ENCODE data around the gene CLK2. TPM values are rescaled to one million over a fixed set of nuclear protein-coding genes. Genes with fewer than 3 reads are reported as not detected.
"Not testable (repeated sequence)": the region's sequence is repeated elsewhere in the genome, so short reads cannot be mapped to it uniquely, and the experiment has no call there.

Gene CLK2
- total RNA-seq, 2 donors from 2014 or later, result 31.2 to 32.3 TPM

- intact Hi-C loops (cut with DNase I), result loop anchor here in 1 of 2 donors (5.0 kb wide), 1 partner anchor 71 kb away; the partner anchor contains the start of gene RUSC1
- DNase-seq (ENCODE audit: low spot score), result no peak
Measured at GRCh38 chr1:155251566-155251965, 21.7 kb downstream of the CLK2 start.

- intact Hi-C loops (cut with DNase I), result loop anchor here (1.0 to 5.0 kb wide), 2 partner anchors 48 to 71 kb away; partner anchors contain the start of gene RUSC1 (in 1 of the 2)
- DNase-seq (ENCODE audit: low spot score), result peak; percentile 98
Measured at GRCh38 chr1:155250633-155251449, 22.5 kb downstream of the CLK2 start.

- DNase-seq (ENCODE audit: low spot score), result no peak
- intact Hi-C loops (cut with DNase I), result loop anchor here (1.0 to 5.0 kb wide), 2 partner anchors 49 to 72 kb away; partner anchors contain the start of gene RUSC1 (in 1 of the 2)
Measured at GRCh38 chr1:155250246-155250632, 23.1 kb downstream of the CLK2 start.

- DNase-seq (ENCODE audit: low spot score), result no peak
- intact Hi-C loops (cut with DNase I), result no loop called here
Measured at GRCh38 chr1:155247667-155248553, 25.4 kb downstream of the CLK2 start.

- DNase-seq (ENCODE audit: low spot score); intact Hi-C loops (cut with DNase I): not testable (repeated sequence)
Measured at GRCh38 chr1:155246796-155247195, 26.5 kb downstream of the CLK2 start.

- intact Hi-C loops (cut with DNase I), result no loop called here
- DNase-seq (ENCODE audit: low spot score), result no peak
Measured at GRCh38 chr1:155245163-155245524, 28.2 kb downstream of the CLK2 start.

- intact Hi-C loops (cut with DNase I), result no loop called here
- DNase-seq (ENCODE audit: low spot score), result peak; percentile 99
Measured at GRCh38 chr1:155244368-155245162, 28.7 kb downstream of the CLK2 start.

- DNase-seq (ENCODE audit: low spot score), result no peak
- intact Hi-C loops (cut with DNase I), result no loop called here
Measured at GRCh38 chr1:155242805-155243358, 30.4 kb downstream of the CLK2 start.

- intact Hi-C loops (cut with DNase I), result no loop called here
Measured at GRCh38 chr1:155241841-155242264, 31.5 kb downstream of the CLK2 start.

GRCh38 chr1:155241069-155241679 lies 32.1 kb downstream of the CLK2 start:
- DNase-seq (ENCODE audit: low spot score), result peak; percentile 80
- intact Hi-C loops (cut with DNase I), result no loop called here

More at GRCh38 chr1:155241841-155242264, 31.5 kb downstream of the CLK2 start:
- DNase-seq (ENCODE audit: low spot score), result no peak

GRCh38 chr1:155236451-155236850 lies 36.9 kb downstream of the CLK2 start:
- DNase-seq (ENCODE audit: low spot score), result no peak
- intact Hi-C loops (cut with DNase I), result no loop called here

GRCh38 chr1:155235375-155235774 lies 37.9 kb downstream of the CLK2 start:
- DNase-seq (ENCODE audit: low spot score); intact Hi-C loops (cut with DNase I): not testable (repeated sequence)

GRCh38 chr1:155233502-155233901 lies 39.8 kb downstream of the CLK2 start:
- intact Hi-C loops (cut with DNase I); DNase-seq (ENCODE audit: low spot score): not testable (repeated sequence)

GRCh38 chr1:155232001-155232978 lies 41.0 kb downstream of the CLK2 start:
- intact Hi-C loops (cut with DNase I), result not testable (repeated sequence)
- DNase-seq (ENCODE audit: low spot score), result peak; percentile 83

- DNase-seq (ENCODE audit: low spot score); intact Hi-C loops (cut with DNase I): not testable (repeated sequence)
Measured at GRCh38 chr1:155231302-155231701, 42.0 kb downstream of the CLK2 start.

- intact Hi-C loops (cut with DNase I), result loop anchor here in 1 of 2 donors (10.0 kb wide), 1 partner anchor 53 kb away; the partner anchor contains the start of genes KRTCAP2 and TRIM46
Measured at GRCh38 chr1:155228096-155228427, 45.2 kb downstream of the CLK2 start.

More at GRCh38 chr1:155228096-155228427, 45.2 kb downstream of the CLK2 start:
- no peak for DNase-seq (ENCODE audit: low spot score)

Data from posterior vena cava (tissue), 2 donors.